ENCODE results near the gene MXD4.
A peak's percentile ranks its signal among the peaks of the same experiment; 100 is the strongest.

The MXD4 gene, protein sequence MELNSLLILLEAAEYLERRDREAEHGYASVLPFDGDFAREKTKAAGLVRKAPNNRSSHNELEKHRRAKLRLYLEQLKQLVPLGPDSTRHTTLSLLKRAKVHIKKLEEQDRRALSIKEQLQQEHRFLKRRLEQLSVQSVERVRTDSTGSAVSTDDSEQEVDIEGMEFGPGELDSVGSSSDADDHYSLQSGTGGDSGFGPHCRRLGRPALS

DNA sequence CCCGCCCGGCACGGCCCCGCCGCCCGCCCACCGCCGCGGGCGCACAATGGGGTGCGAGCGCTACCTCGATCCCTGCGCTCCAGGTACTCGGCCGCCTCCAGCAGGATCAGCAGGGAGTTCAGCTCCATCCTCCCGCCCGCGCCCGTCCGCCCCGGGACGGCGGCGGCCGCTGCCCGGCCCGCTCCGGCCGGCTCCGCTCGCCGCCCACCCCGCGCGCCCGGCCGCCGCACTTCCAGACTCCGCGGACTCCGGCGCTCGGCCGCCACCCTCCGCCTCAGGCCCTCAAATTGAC, at the start of gene MXD4:
MXD4 (minus strand) TSS at position 257 of the 292 bp plus-strand sequence; CDS start at position 128, 129 bp downstream.
- no peak for DNase-seq (ENCODE audit: low read depth)

DNA sequence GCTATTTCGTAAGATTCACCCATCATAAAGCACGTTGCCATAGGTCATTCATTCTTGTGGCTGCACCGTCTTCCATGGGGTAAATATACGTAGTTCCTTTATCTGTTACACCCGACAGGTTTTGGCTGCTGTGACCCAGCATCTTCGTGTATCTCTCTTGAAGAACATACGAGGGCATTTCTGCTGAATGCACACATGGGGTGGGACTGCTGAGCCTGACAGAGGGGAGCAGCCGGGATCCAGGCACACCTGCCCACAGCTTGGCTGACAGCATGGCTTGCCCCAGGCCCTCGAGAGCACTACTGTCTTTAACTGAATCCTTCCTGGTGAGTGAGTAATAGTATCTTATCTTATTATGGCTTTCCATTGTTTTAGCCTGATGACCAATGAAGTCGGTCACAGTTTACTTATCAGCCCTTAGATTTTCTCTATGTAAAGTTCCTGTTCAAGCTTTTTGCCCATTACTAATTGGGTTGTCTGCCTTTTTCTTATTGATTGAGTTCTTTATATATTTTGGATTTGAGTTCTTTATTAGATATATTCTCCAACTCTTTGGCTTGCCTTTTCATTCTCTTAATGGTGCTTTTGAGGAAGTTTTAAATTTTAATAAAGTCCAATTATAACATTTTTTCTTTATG, 45.0 kb upstream of the MXD4 start:
- DNase-seq (ENCODE audit: low read depth) = no peak

DNA sequence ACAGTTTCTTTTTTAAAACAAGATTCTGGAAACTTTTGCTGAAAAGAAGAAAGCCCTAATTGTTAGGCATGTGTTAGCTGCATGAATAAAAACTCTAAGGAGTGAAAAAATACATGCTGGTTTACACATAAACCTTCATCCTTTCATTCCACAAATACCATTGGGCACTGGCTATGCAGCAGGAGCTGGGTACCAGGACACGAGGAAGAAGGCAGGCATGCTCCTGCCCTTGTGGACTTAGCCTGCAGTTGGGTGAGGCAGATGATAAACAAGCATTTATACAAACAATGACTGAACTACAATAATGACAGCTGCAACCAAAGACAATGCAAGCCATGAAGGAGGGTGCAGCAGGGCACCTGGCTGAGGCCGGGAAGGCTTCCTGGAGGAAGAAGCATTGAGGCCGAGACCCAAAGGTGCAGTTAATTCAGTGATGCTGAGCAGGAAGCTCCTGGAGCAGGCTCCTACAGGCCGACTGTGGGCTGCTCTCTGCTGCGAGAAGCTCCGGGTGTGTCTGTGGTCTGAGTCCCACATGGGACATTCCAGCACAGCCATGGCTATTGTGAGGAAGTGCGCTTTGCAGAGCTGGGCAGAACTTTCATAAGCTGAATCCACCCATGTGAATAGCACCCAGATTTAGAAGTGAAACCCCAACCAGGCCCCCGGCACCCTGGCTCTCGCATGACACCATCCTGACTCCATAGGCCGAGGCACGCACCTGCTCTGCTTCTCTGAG, 44.0 kb upstream of the MXD4 start:
- DNase-seq (ENCODE audit: low read depth) = no peak

DNA sequence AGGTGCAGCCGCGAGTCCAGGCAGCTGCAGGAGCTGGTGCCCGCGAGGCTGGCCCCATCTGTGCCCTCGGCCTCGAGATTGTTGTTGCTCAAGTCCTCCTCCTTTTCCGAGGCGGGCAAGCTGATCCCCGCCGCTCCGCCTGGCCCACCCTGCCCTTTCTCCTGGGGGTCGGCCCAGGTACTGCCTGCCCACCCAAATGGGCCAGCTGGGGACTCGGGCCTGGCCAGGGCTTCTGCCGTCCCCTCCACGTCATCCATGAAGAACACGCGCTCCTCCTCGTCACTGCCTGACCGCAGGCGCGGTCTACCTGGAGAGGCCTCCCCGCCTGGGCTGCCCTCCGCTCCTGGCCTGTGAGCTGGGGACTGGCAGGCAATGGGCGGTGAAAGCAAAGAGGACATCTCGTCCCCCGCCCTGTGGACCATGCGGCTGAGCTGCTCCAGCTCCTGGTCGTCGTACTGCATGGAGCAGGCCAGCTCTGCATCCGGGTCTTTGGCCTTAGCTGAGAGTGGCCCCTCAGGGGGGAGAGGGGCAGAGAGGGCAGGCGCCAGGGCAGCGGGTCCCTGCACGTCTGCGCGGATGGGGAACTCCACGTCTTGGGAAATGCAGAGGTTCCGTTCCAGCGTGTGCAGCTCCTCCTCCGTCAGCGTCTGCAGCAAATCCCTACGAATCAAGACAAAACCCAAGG, 43.1 kb upstream of the MXD4 start:
- DNase-seq (ENCODE audit: low read depth) = no peak

DNA sequence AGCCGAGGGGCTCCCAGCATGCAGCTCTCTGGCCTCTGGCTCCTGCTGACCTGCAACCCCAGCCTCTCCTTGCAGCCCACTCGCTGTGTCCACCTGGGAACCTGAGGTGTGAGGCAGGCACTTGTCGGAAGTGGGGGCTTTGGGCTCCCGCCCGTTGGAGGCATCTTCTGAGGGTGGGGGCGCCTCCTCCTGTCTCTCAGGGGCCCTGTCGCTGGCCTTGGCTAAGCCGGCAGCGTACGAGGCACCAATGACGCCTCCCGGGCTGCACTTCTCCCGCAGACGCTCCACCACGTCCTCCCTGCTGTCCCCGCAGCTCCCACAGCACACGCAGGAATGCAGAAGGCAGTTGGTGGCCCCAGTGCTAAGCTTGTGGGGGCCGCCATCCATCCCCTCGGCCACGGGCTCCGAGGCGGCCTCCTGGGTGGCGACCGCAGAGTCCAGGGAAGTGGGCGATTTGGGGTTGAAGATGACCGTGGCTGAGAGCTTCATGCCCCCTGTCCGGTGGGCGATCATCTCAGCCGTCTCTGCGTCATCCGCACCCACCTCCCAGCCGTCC, 42.5 kb upstream of the MXD4 start:
- DNase-seq (ENCODE audit: low read depth) = no peak

DNA sequence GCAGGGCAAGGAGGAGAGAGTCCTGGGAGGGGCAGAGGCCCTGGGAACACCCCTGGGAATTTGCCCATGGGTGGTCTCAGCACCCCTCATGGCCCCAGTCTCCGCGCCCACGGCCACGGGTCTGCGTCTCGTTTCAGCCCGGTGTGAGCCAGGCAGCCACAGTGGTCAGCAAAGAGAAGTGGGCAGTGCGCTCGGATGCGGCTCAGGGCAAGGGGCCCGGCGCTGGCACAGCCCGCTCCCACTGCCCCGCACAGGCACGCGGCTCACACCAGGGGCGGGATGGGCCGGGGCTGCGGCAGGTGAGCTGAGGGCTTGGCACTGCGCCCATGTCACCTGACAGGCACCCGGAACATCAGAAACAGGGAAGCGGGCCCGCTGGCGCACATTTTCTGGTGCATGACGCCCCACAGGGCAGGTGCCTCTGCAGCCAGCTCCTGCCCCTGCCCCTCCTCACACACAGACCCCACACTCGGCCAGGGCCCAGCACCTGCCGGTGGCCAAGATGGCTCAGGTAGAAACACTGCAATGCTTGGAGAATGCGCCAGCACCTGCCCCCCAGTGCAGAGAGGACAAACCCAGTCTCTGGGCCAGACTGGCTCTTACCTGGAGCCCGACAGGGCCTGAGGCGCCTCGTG, 41.9 kb upstream of the MXD4 start:
- no peak for DNase-seq (ENCODE audit: low read depth)

DNA sequence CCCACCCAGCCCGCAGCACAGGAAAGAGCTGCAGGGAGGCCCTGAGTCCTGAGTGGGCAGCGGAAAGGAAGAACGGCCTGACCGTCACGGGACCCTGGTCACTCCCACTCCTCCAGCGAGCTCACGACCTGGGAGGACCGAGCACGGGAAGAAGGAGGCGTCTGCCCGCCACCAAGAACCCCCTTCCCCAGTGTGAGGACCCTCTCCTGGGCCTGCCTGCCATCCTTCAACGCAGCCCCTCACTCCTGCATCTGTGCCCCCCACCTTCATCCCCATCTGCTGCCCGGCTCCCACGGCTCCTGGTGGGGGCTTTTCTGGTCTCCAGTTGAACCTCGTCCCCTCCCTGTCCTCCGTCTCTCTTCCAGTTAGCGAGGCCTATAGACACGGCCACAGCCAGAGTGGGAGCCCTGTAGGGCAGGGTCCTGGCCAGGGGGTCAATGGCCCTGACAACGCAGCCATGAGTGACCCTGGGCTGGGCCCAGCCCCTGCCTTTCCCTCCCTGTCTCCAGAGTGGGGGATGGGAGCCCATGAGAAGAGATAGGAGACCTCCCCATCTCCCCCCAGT, 41.3 kb upstream of the MXD4 start:
- no peak for DNase-seq (ENCODE audit: low read depth)

DNA sequence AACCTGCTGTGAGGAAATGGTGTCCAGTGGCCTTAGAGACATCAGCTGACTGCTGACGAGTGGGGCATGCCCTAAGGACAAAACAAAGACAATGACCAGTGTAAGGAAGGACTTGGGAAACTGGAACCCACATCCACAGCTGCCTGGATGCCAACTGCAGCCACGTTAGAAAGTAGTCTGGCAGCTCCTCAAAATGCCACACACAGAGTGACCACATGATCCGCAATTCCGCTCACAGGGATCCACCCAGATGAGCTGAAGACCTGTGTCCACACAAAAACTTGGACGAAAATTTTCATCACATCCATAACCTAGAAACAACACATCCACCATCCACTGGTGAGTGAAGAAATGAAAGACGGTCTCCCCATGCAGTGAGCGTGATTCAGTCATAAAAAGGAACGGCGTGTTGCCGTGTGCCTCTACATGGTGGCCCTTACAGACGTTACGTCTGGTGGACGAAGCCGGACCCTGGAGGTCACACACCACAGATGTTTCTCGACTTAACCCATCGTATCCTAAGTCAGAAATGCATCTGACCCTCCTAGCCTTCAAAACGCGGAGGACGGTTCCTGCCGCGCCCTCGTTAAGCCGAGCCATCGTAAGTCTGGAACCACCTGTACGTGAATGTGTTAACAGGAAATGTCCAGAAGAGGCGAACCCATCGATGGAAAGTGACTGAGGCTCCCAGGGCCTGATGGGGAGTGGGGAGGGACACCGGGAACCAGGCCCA, 40.6 kb upstream of the MXD4 start:
- DNase-seq (ENCODE audit: low read depth) = no peak

DNA sequence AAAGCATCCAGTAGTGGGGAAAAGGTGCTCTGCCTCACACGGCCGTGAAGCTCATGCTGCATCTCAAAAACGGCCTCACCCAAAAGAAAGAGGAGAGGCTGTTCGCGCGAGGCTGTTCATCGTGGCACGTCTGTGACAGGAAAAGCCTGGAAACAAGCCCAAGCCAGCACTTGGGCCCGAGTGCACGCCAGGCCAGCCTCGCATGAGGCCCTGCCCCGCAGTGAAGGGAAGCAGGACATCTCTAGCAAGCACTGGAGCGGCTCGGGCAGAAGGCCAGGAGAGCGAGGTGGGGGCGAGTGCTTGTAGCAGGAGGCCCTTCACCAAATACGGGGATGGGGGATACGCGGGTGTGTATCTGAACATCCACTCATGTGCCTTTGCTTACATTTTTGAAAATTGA, 39.9 kb upstream of the MXD4 start:
- DNase-seq (ENCODE audit: low read depth) = no peak

DNA sequence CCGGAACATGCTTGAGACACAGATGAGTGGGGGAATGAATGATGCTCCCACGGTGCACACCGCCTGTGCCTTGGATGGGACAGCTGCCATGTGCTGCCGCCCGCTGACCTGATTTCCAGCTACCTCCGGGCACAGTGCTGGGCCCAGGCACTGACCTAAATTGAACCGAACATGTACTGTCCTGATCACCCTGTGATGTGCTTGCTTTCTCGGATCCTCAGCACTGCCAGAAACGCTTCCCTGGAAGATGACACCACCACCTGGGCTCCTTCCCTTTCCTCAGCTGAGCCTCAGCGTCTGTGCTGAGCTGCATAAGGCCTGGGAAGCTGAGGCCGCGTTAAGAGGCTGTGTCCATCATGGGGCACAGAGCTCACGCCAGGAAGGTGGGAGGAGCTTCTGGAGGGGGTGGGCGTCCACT, 39.3 kb upstream of the MXD4 start:
- DNase-seq (ENCODE audit: low read depth) = no peak

DNA sequence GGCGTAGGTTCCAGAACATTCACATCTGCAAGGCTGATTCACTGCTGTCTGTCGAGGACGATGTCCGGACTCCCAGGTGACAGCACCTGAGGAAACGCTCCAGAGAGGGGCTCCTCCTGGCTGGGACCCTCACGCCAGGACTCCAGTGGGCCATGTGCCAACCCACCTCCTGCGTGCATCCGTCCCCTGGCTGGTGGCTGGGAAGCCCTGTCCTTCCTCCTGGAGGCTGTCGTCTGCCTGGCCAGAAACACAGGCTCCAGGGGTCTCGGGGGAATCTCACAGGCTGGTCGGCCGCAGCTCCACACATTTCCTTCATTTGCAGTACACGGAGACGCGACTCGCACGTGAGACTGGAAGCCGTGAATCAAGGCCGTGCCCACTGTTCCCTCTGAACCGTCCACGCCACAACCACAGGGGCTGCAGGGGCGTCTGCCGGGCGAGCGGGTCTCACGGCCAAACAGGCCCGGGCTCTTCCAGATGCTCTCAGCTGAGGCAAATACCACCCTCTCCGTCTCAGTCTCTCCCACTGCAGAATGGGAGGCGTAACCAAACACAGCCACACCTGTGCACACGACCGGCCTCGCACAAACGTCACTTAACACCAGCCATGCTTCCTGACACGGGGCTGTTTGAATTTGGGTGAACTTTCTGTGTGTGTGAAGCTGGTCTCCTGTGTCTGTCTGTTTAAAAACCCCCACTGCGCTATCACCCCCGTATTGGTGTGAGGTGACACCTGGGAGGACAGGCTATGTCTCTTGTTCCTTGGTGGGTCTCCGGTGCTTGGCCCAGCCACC, 38.7 kb upstream of the MXD4 start:
- DNase-seq (ENCODE audit: low read depth) = no peak

DNA sequence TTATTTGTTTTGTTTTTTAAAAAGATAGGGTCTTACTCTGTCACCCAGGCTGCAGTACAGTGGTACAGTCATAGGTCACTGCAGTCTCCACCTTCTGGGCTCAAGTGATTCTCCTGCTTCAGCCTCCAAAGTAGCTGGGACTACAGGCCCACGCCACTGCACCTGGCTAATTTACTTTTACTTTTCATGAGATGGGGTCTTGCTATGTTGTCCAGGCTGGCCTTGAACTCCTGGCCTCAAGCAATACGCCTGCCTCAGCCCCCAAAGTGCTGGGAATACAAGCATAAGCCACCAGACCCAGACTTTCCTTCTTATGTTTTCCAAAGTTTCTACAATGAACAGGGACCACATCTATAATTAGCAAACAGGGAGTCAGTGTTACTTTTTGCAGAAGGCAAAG, 37.9 kb upstream of the MXD4 start:
- no peak for DNase-seq (ENCODE audit: low read depth)

DNA sequence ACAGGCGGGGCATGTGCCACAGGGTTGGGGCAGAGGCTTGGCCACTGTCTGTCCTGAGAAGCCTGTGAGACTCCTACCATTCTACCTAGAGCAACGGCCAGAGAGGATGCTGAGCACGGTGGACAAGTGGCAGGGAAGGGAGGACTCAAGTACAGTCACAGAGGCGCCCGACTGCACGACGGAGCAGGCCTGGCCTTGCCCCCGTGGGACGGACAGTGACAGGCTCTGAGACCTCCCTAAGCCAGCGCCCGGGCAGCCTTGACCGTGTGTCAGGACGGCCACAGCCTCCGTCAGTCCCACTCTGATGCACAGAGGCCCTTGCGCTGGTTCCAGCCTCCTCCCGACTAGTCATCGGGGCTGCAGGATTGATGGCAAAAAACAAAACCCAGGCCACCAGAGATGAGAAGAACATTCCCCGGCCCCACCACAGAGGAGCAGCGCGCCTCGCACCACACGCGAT, 36.7 kb upstream of the MXD4 start:
- DNase-seq (ENCODE audit: low read depth) = no peak

DNA sequence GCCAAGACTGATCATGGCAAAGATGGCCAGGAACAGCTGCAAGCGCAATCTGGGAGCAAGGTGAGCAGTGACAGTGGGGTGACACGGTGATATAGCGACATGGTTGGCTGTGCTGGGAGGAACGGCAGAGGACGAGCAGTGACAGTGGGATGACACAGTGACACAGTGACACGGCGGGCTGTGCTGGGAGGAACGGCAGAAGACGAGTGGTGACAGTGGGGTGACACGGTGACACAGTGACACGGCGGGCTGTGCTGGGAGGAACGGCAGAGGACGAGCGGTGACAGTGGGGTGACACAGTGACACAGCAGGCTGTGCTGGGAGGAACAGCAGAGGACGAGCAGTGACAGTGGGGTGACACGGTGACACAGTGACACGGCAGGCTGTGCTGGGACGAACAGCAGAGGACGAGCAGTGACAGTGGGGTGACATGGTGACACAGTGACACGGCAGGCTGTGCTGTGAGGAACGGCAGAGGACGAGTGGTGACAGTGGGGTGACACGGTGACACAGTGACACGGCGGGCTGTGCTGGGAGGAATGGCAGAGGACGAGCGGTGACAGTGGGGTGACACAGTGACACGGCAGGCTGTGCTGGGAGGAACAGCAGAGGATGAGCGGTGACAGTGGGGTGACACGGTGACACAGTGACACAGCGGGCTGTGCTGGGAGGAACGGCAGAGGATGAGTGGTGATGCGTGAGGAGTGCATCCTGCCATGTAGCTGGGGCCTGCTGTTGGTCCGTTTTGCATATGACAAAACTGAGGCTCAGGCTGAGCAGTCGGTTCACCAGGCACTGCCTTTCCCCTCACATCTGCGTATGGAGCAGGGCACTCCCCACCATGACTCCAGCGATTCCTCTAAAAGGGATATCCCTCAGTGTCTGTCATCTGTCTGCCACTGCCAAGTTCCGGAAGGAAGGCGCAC, 36.0 kb upstream of the MXD4 start:
- DNase-seq (ENCODE audit: low read depth) = no peak

DNA sequence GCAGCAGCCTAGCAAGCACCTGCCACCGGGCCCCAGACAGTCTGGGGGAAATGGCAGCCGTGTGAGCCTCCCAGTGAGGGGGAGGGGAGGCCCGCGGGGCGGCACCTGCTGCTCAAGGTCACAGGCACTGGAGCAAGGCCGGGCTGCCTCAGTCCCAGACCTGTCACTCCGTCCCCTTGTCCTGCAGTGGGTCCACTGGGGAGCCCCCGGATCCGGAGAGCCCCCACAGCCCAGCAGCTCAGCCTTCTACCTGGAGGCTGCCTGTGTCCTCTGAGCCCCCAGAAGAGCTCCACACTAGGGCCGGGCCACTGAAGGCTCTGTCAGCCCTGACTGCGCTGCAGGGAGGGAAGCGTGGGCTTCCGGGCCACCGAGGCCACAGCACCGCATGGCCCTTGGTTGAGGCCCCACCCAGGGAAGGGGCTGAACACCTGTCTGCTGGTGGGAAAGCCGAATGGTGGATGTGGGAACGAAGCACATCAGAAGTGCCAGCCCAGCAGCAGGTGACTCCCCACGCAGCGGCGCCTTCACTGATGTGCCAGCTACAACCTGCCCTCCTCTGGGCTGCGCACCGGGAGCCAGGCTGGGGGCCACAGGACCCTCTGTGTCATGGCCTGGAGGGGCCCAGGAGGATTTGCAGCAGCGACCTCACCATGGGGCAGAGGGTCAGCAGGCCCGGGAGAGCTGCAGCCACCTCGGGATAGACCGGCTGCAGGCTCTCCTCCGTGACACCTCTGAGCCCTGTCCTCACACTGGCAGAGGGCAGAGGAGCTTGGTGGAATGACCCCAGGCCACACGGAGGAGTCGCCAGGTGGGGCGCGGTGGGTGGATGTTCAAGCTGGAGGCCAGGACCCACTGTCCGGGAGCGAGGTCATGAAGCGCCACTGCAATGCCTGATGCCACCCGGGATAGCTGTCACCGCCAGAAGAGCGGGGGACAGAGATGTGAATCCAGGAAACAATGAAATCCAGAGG, 35.0 kb upstream of the MXD4 start:
- DNase-seq (ENCODE audit: low read depth) = no peak

DNA sequence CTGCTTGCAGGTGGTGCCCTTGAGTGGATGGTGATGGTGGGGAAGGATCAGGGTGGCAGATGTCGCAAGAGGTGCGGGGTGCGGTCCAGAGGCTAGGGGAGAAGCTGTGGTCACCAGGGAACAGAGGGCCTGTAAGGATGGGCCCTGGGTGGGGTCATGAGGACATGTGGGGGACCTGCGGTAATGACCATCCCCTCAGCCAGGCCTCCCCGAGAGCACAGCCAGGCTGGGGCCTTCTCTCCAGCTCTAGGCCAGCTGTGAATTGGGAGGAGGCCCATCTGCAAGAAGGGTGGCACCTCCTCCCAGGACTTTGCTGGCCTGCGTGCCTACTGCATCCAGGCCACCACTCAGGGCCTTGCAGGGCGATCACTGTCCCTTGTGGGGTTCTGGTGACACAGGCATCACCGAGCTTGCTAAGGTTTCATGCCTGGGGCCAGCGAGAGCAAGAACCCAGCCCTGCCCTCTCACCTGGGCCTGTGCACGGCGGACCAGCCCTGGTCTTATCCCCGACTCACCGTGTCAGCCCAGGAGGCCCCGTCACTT, 34.1 kb upstream of the MXD4 start:
- DNase-seq (ENCODE audit: low read depth) = no peak

DNA sequence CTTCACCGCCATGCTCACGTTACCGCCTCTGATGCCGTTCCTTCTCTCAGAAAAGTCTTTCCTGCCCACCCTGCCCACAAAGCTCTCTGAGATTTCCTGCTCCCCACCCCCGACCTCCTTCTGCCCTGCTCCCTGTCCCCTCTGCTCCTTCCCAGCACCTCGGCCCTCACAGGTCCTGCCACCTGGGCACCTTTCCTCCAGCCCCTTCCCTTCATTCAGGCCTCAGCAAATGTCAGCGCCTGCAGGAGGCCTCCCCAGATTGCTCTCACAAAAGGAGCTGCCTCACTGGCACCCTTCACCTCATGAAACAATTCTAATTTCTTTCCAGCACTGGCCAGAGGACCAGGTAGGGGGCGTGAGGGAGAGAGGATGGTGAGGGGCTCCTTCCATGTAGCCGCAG, 33.6 kb upstream of the MXD4 start:
- DNase-seq (ENCODE audit: low read depth) = no peak

DNA sequence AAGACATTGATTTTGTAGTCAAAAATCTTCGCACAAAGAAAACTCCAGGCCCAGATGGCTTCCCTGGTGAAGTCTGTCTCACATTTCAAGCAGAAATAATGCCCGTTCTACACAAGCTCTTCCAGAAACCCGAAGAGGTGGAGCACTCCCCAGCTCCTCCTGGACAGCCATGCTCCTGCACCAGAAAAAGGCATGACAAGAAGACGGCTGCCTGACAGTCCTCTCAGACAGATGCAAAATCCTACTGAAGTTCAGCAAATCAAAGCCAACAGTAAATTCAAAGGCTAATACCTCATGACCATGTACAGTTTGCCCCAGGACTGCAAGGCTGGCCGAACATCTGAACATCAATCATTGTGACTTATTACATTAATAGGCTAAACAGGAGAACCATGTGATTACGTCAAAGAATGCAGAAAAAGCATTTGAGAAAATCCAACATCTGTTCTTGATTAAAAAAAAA, 30.8 kb upstream of the MXD4 start:
- peak; percentile 81 for DNase-seq (ENCODE audit: low read depth)

All from EH (cell line).